ENCODE results near the gene BEST1. TPM values are rescaled to one million over a fixed set of nuclear protein-coding genes. Genes with fewer than 3 reads are reported as not detected.

BEST1 gene
- total and polyA plus RNA-seq, 2 of the 13 experiments (the other 11 are each of a cell fraction or from before 2014, with no cell fraction given): 0.09 to 0.65 TPM

GRCh38 chr11:62001450-62002191 is 51.5 kb downstream of the BEST1 start (continued):
- TF ChIP-seq, protein P1, sequence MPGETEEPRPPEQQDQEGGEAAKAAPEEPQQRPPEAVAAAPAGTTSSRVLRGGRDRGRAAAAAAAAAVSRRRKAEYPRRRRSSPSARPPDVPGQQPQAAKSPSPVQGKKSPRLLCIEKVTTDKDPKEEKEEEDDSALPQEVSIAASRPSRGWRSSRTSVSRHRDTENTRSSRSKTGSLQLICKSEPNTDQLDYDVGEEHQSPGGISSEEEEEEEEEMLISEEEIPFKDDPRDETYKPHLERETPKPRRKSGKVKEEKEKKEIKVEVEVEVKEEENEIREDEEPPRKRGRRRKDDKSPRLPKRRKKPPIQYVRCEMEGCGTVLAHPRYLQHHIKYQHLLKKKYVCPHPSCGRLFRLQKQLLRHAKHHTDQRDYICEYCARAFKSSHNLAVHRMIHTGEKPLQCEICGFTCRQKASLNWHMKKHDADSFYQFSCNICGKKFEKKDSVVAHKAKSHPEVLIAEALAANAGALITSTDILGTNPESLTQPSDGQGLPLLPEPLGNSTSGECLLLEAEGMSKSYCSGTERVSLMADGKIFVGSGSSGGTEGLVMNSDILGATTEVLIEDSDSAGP (CRISPR knock-in tag; IDR thresholded peaks at IDR 0.05; ENCODE audit: borderline replicate concordance): 0 out of 2 replicates have a peak, but pooled peaks have one; percentile 33
- 0 out of 2 replicates have a peak, but pooled peaks have one; percentile 15 for TF ChIP-seq DNMT1 (CRISPR knock-in tag; IDR thresholded peaks at IDR 0.05)
- TF ChIP-seq, protein P2, sequence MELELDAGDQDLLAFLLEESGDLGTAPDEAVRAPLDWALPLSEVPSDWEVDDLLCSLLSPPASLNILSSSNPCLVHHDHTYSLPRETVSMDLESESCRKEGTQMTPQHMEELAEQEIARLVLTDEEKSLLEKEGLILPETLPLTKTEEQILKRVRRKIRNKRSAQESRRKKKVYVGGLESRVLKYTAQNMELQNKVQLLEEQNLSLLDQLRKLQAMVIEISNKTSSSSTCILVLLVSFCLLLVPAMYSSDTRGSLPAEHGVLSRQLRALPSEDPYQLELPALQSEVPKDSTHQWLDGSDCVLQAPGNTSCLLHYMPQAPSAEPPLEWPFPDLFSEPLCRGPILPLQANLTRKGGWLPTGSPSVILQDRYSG (CRISPR knock-in tag; IDR thresholded peaks at IDR 0.05): no peak
- TF ChIP-seq NONO (IDR thresholded peaks at IDR 0.05): no peak
- 0 out of 2 replicates have a peak, but pooled peaks have one; percentile 19 for TF ChIP-seq NONO (CRISPR knock-in tag; conservative IDR thresholded peaks at IDR 0.05)
- TF ChIP-seq RARA (CRISPR knock-in tag; IDR thresholded peaks at IDR 0.05): 0 out of 2 replicates have a peak, but pooled peaks have one; percentile 17
- TF ChIP-seq PREB (CRISPR knock-in tag; IDR thresholded peaks at IDR 0.05): no peak
- TF ChIP-seq FOXO1 (CRISPR knock-in tag; IDR thresholded peaks at IDR 0.05): peak; percentile 54; the same call in 1 of the 2 replicates
- TF ChIP-seq ZNF709 (CRISPR knock-in tag; IDR thresholded peaks at IDR 0.05): peak; percentile 38; the same call in 1 of the 2 replicates
- TF ChIP-seq ZBTB7A (CRISPR knock-in tag; IDR thresholded peaks at IDR 0.05): peak; percentile 83; the same call in 1 of the 2 replicates
- TF ChIP-seq, protein P3, sequence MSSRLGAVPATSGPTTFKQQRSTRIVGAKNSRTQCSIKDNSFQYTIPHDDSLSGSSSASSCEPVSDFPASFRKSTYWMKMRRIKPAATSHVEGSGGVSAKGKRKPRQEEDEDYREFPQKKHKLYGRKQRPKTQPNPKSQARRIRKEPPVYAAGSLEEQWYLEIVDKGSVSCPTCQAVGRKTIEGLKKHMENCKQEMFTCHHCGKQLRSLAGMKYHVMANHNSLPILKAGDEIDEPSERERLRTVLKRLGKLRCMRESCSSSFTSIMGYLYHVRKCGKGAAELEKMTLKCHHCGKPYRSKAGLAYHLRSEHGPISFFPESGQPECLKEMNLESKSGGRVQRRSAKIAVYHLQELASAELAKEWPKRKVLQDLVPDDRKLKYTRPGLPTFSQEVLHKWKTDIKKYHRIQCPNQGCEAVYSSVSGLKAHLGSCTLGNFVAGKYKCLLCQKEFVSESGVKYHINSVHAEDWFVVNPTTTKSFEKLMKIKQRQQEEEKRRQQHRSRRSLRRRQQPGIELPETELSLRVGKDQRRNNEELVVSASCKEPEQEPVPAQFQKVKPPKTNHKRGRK (CRISPR knock-in tag; IDR thresholded peaks at IDR 0.05): no peak
- TF ChIP-seq ZNF335 (CRISPR knock-in tag; IDR thresholded peaks at IDR 0.05): peak; percentile 73
- TF ChIP-seq ZNF350 (CRISPR knock-in tag; IDR thresholded peaks at IDR 0.05; ENCODE audit: borderline replicate concordance, low read depth): no peak
- TF ChIP-seq HDAC2 (CRISPR knock-in tag; IDR thresholded peaks at IDR 0.05): peak; percentile 83
- no peak; the same call in 1 of the 2 replicates for TF ChIP-seq GTF3A (CRISPR knock-in tag; conservative IDR thresholded peaks at IDR 0.05)
- peak; percentile 50; the same call in 1 of the 2 replicates for TF ChIP-seq RXRA (CRISPR knock-in tag; IDR thresholded peaks at IDR 0.05)
- no peak for TF ChIP-seq ZZZ3 (CRISPR knock-in tag; IDR thresholded peaks at IDR 0.05; ENCODE audit: borderline replicate concordance)
- no peak for TF ChIP-seq ETV6 (CRISPR knock-in tag; conservative IDR thresholded peaks at IDR 0.05)
- TF ChIP-seq SMAD3 (CRISPR knock-in tag; IDR thresholded peaks at IDR 0.05): peak; percentile 84; the same call in 1 of the 2 replicates
- TF ChIP-seq ZNF3 (CRISPR knock-in tag; IDR thresholded peaks at IDR 0.05): no peak
- peak; percentile 57; the same call in 1 of the 2 replicates for TF ChIP-seq ZNF614 (CRISPR knock-in tag; IDR thresholded peaks at IDR 0.05; ENCODE audit: borderline replicate concordance)
- TF ChIP-seq ZNF530 (CRISPR knock-in tag; IDR thresholded peaks at IDR 0.05; ENCODE audit: low read depth): 0 out of 2 replicates have a peak, but pooled peaks have one; percentile 7
- TF ChIP-seq ZNF264 (CRISPR knock-in tag; IDR thresholded peaks at IDR 0.05): peak; percentile 71
- no peak for TF ChIP-seq TBX3 (IDR thresholded peaks at IDR 0.05; ENCODE audit: borderline replicate concordance)
- 0 out of 2 replicates have a peak, but pooled peaks have one; percentile 3 for TF ChIP-seq MEF2D (CRISPR knock-in tag; IDR thresholded peaks at IDR 0.05)
- TF ChIP-seq RXRB (CRISPR knock-in tag; IDR thresholded peaks at IDR 0.05; ENCODE audit: borderline replicate concordance): peak; percentile 62
